GM13976 (cell line): Measurements from ENCODE around the gene ZNRF3.

Source experiments
- DNase-seq: peaks from one replicate; pipeline ENCODE4 v3.0.0; 2012; ENCODE audit warnings: low spot score
- CTCF ChIP-seq: IDR thresholded peaks from 2 replicates; pipeline ENCODE4 v1.5.1; 2012; ENCODE audit warnings: borderline replicate concordance, mild to moderate bottlenecking; ENCODE audit not compliant: insufficient read depth; ENCODE audit errors: extremely low read depth, missing control alignments, control extremely low read depth
- in situ Hi-C: fragments of 300-500 bp; cut with MboI; formaldehyde crosslinking; loops from one replicate; pipeline ENCODE4 v1.12.0; 2022; ENCODE audit warnings: low sequenced_read_pairs, mixed read lengths, inconsistent platforms; ENCODE audit not compliant: unreplicated experiment

Gene ZNRF3

GRCh38 chr22:28891156-28891733 is 7.9 kb downstream of the ZNRF3 start:
- in situ Hi-C loops = no loop called here
- no peak for DNase-seq
- TF ChIP-seq CTCF = no peak

GRCh38 chr22:28892175-28892731 is 8.9 kb downstream of the ZNRF3 start:
- in situ Hi-C loops = no loop called here
- no peak for TF ChIP-seq CTCF
- no peak for DNase-seq

- DNase-seq = no peak
- no peak for TF ChIP-seq CTCF
- in situ Hi-C loops = no loop called here
These were observed 10.4 kb downstream of the ZNRF3 start for GRCh38 chr22:28893810-28894209.

GRCh38 chr22:28894334-28894733 is 11.0 kb downstream of the ZNRF3 start:
- no peak for TF ChIP-seq CTCF
- DNase-seq = no peak
- in situ Hi-C loops = no loop called here

GRCh38 chr22:28894807-28895206 is 11.4 kb downstream of the ZNRF3 start:
- no peak for TF ChIP-seq CTCF
- in situ Hi-C loops = no loop called here
- DNase-seq = no peak

GRCh38 chr22:28896611-28897010 is 13.2 kb downstream of the ZNRF3 start:
- no peak for DNase-seq
- in situ Hi-C loops = no loop called here
- no peak for TF ChIP-seq CTCF
